Ascending aorta (tissue), 2 donors: ENCODE results near the gene OSER1. TPM values are rescaled to one million over a fixed set of nuclear protein-coding genes. Genes with fewer than 3 reads are reported as not detected.
"Not testable (repeated sequence)": the region's sequence is repeated elsewhere in the genome, so short reads cannot be mapped to it uniquely, and the experiment has no call there.

ENCODE experiments used
- DNase-seq, 2 donors: peaks; one replicate each; pipeline ENCODE4 v3.0.0-alpha.2; 2019; ENCODE audit warnings: low spot score in 2 of 2
- H3K27ac ChIP-seq, 2 donors: fragments of 200-600 bp; sonication (generic); one replicate each; pipeline ENCODE4 v1.5.1; 2016 to 2017; ENCODE audit warnings: mild to moderate bottlenecking in 1 of 2
- H3K27me3 ChIP-seq: fragments of 200-600 bp; sonication (generic); one replicate; pipeline ENCODE4 v1.5.1; 2017
- H3K36me3 ChIP-seq, 2 donors: fragments of 200-600 bp; sonication (generic); one replicate each; pipeline ENCODE4 v1.5.1; 2016
- H3K4me1 ChIP-seq, 2 donors: fragments of 200-600 bp; sonication (generic); one replicate each; pipeline ENCODE4 v1.5.1; 2016 to 2017; ENCODE audit warnings: mild to moderate bottlenecking in 1 of 2
- H3K4me3 ChIP-seq, 2 donors: fragments of 200-600 bp; sonication (generic); one replicate each; pipeline ENCODE4 v1.5.1; 2016 to 2017; ENCODE audit warnings: mild to moderate bottlenecking in 1 of 2
- H3K9me3 ChIP-seq, 2 donors: fragments of 200-600 bp; sonication (generic); one replicate each; pipeline ENCODE4 v1.5.1; 2016
- intact Hi-C: fragments of 100-400 bp; cut with DNase I; formaldehyde crosslinking; loops from one replicate; pipeline ENCODE4 v1.15.1; 2023
- total RNA-seq: library from RNA; depleted of rRNA; stranded (reverse); fragments of >200 nt; gene quantifications from one replicate; pipeline ENCODE4 v1.1.0, GENCODE V29; 2016
- TF ChIP-seq, protein P1 (sequence below), 3 experiments: fragments of 200-600 bp in 2 of 3; fragments of 450-650 bp in 1 of 3; sonication (generic) in 2 of 3; IDR thresholded peaks; one replicate each; pipeline ENCODE4 v1.5.1; 2016 to 2019; ENCODE audit warnings: antibody characterized with exemption in 3 of 3, mild to moderate bottlenecking in 1 of 3, moderate library complexity in 1 of 3

OSER1 gene
- total RNA-seq, 1 donor from 2014 or later: 9.2 TPM

DNA sequence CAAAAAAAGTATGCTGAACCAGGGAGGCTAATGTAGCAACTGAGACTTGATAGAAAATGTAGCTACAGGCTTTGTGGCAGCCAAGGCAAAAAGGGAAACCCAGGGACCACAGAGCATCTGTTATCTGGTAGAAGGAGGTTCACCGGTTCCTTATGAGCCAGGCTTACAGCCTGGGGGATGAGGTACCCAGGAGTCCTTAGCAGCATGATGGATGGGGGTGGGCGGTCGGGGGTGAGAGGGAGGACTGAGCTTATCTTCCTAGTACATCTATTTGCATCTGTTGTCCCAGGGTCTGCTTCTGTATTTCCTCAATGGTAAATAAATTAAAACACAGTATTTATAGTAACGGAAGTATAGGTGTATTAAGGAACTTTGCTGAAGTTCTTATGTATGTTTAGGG lies 35.4 kb upstream of the OSER1 start:
- H3K27ac ChIP-seq: no peak overlapping the region
- H3K4me3 ChIP-seq: no peak overlapping the region
- H3K9me3 ChIP-seq: no peaks in the 10 kb centered on the region
- peaks cover 5% of the 10 kb centered on the region for H3K27me3 ChIP-seq
- TF ChIP-seq, protein P1, sequence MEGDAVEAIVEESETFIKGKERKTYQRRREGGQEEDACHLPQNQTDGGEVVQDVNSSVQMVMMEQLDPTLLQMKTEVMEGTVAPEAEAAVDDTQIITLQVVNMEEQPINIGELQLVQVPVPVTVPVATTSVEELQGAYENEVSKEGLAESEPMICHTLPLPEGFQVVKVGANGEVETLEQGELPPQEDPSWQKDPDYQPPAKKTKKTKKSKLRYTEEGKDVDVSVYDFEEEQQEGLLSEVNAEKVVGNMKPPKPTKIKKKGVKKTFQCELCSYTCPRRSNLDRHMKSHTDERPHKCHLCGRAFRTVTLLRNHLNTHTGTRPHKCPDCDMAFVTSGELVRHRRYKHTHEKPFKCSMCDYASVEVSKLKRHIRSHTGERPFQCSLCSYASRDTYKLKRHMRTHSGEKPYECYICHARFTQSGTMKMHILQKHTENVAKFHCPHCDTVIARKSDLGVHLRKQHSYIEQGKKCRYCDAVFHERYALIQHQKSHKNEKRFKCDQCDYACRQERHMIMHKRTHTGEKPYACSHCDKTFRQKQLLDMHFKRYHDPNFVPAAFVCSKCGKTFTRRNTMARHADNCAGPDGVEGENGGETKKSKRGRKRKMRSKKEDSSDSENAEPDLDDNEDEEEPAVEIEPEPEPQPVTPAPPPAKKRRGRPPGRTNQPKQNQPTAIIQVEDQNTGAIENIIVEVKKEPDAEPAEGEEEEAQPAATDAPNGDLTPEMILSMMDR (IDR thresholded peaks at IDR 0.05): no peak
- no peak for DNase-seq
- H3K36me3 ChIP-seq: no peaks in the 10 kb centered on the region
- H3K4me1 ChIP-seq: no peaks in the 10 kb centered on the region
- intact Hi-C loops: no loop called here

DNA sequence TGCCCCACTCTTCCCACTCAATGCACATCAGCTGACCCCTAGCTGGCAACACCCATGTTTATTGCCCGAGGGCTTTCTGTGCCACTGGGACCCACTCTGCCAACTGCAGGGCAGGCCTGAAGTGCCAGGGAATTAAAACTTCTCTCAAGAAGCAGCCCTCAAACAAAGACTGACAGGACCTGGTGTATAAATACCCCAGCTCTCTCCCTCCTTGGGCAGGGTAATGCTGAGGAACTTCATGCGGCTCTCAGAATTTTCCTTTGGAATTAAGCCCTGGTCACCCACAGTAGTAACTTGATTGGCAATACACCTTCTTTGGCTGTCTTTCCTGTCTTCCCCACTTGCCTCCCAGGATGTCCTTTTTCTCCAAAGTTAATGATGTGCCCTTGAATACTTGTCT lies 31.2 kb upstream of the OSER1 start:
- H3K27ac ChIP-seq: no peak overlapping the region
- no peaks in the 10 kb centered on the region for H3K4me1 ChIP-seq
- DNase-seq: no peak
- no peaks in the 10 kb centered on the region for H3K27me3 ChIP-seq
- H3K36me3 ChIP-seq: no peaks in the 10 kb centered on the region
- no peaks in the 10 kb centered on the region for H3K9me3 ChIP-seq
- intact Hi-C loops: no loop called here
- H3K4me3 ChIP-seq: no peak overlapping the region
- TF ChIP-seq, protein P1 (IDR thresholded peaks at IDR 0.05): no peak

DNA sequence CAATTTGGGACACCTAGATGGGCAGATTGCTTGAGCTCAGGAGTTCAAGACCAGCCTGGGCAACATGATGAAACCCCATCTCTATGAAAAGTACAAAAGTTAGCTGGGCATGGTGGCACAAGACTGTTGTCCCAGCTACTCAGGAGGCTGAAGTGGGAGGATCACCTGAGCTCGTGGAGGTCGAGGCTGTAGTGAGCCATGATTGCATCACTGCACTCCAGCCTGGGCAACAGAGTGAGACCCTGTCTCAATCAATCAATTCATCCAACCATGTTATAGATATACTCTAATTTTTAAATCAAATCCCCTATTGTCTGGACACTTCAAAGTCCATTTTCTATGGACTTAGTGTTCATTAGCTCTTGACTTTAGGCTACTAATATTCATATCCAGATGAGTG lies 26.3 kb upstream of the OSER1 start:
- H3K27ac ChIP-seq, H3K4me1 ChIP-seq, H3K27me3 ChIP-seq, DNase-seq, intact Hi-C loops, H3K36me3 ChIP-seq, H3K9me3 ChIP-seq, H3K4me3 ChIP-seq: not testable (repeated sequence)

DNA sequence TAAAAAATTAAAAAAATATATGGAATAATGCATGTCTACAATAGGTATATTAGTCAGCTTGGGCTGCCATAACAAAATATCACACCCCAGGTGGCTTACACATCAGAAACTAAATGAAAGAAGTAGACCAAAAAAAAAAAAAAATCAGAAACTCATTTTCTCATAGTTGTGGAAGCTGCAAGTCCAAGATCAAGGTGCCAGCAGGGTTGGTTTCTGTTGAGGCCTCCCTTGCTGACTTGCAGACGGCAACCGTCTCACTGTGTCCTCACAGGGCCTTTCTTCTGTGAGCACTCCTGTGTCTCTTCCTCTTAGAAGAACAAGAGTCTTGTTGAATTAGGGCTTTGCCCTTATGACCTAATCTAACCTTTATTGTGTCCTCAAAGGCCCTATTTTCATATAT lies 25.1 kb upstream of the OSER1 start:
- no peaks in the 10 kb centered on the region for H3K4me1 ChIP-seq
- no peak overlapping the region for H3K4me3 ChIP-seq
- no peaks in the 10 kb centered on the region for H3K36me3 ChIP-seq
- intact Hi-C loops: no loop called here
- H3K27ac ChIP-seq: no peak overlapping the region
- H3K9me3 ChIP-seq: no peaks in the 10 kb centered on the region
- no peaks in the 10 kb centered on the region for H3K27me3 ChIP-seq
- TF ChIP-seq, protein P1 (IDR thresholded peaks at IDR 0.05): no peak
- no peak for DNase-seq

DNA sequence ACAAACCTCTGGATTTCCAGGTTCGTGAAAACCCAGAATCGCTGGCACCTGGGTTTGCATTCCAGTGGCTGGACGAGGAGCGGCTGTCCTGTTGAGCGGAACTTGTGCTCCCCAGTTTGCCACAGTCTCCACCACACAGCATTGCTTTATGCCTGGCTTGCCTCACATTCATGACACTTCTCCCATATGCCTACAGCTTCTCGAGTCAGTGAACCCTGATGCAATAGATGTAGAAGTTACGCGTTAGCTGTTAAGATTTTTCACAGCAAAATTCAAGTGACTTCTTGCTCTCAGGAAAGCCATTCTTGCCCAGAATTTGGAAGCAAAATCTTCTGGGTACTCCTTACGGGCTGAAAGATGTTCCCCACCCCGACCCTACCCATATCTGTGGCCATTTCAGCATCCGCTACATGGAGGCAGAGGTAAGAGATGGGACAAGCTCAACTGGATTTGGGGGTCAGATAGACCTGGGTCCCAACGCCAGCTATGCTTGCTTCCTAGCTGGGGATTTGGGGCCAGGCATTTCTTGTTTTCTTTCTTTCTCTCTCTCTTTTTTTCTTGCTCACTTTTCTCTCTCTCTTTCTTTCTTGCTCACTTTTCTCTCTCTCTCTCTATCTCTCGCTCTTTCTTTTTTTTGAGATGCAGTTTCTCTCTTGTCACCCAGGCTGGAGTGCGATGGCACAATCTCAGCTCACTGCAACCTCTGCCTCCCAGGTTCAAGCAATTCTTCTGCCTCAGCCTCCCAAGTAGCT lies 24.2 kb upstream of the OSER1 start:
- Histone ChIP-seq H3K36me3 (no peaks in the 10 kb centered on the region), H3K9me3 (no peaks in the 10 kb centered on the region), H3K4me3 (no peak overlapping the region), H3K27me3 (no peaks in the 10 kb centered on the region), H3K27ac (no peak overlapping the region), H3K4me1 (no peaks in the 10 kb centered on the region)
- DNase-seq: no peak
- intact Hi-C loops: no loop called here
- TF ChIP-seq, protein P1 (IDR thresholded peaks at IDR 0.05): no peak

DNA sequence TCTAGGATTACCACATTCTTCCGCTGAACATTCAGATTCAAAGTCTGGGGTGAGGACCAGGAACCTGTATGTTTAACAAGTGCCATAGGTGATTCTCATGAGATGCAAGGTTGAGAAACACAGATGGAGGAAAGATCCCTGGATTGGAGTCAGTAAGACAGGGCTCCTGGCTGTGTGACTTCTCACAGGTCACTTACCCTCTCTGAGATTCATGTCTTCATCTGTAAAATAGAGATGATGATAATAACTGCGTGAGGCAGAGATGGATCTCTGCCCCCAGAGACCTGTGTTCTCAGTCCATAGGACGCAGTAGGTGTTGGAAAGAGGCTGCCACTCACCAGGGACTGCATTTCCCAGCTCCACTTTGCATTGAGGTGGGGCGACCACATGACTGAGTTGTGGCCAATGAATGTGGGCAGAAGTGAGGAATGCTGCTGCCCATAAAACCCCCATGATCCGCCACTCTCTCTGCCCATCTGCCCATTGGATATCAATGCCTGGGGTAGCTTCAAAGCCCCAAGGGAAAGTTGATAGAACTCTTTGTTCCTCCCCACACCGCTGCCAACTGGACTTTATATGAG lies 23.0 kb upstream of the OSER1 start:
- H3K27ac ChIP-seq: no peak overlapping the region
- H3K9me3 ChIP-seq: no peaks in the 10 kb centered on the region
- no peak overlapping the region for H3K4me3 ChIP-seq
- DNase-seq: no peak
- no peaks in the 10 kb centered on the region for H3K36me3 ChIP-seq
- H3K27me3 ChIP-seq: no peaks in the 10 kb centered on the region
- intact Hi-C loops: no loop called here
- TF ChIP-seq, protein P1 (IDR thresholded peaks at IDR 0.05): no peak
- H3K4me1 ChIP-seq: no peaks in the 10 kb centered on the region

DNA sequence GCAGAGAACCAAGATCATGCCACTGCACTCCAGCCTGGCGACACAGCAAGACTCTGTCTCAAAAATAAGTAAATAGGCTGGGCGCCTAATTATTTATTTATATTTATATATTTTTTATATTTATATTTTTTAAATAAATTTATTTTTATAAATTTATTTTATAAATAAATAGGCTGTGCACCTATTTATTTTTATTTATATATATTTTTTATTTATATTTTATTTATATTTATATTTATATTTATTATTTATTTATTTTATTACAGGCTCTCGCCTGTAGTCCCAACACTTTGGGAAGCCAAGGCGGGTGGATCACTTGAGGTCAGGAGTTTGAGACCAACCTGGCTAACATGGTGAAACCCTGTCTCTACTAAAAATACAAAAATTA lies 21.9 kb upstream of the OSER1 start:
- H3K4me3 ChIP-seq, H3K27ac ChIP-seq, H3K9me3 ChIP-seq, H3K4me1 ChIP-seq, DNase-seq, H3K36me3 ChIP-seq, intact Hi-C loops, H3K27me3 ChIP-seq: not testable (repeated sequence)
